Measurements from ENCODE around the gene KLF9.

The KLF9 gene
- 63.5 to 201 (median 92.6) reads per million in 3 experiments for total RNA-seq

GRCh38 chr9:70413799-70414775, at the start of gene KLF9:
Gene KLF9, minus strand, starts transcription at chr9:70414657. Its CDS starts 1,294 bp downstream, at chr9:70413363.
- peak; percentile 97 for DNase-seq

GRCh38 chr9:70463877-70464276, 49.4 kb upstream of the KLF9 start:
- no peak for DNase-seq

- no peak for DNase-seq
Measured at GRCh38 chr9:70462300-70462699, 47.8 kb upstream of the KLF9 start.

- no peak for DNase-seq
Measured at GRCh38 chr9:70457235-70457634, 42.8 kb upstream of the KLF9 start.

- no peak for DNase-seq
Measured at GRCh38 chr9:70455993-70456704, 41.7 kb upstream of the KLF9 start.

GRCh38 chr9:70452365-70452764, 37.9 kb upstream of the KLF9 start:
- DNase-seq, result no peak

GRCh38 chr9:70451765-70452164, 37.3 kb upstream of the KLF9 start:
- no peak for DNase-seq

- DNase-seq, result no peak
Measured at GRCh38 chr9:70450738-70451137, 36.3 kb upstream of the KLF9 start.

GRCh38 chr9:70449461-70449860, 35.0 kb upstream of the KLF9 start:
- DNase-seq, result no peak

GRCh38 chr9:70448919-70449318, 34.5 kb upstream of the KLF9 start:
- no peak for DNase-seq

GRCh38 chr9:70444904-70445303, 30.4 kb upstream of the KLF9 start:
- no peak for DNase-seq

- no peak for DNase-seq
Measured at GRCh38 chr9:70442328-70442848, 27.9 kb upstream of the KLF9 start.

- no peak for DNase-seq
Measured at GRCh38 chr9:70441622-70442021, 27.2 kb upstream of the KLF9 start.

- DNase-seq, result no peak
Measured at GRCh38 chr9:70439991-70440706, 25.7 kb upstream of the KLF9 start.

- no peak for DNase-seq
Measured at GRCh38 chr9:70438341-70438928, 24.0 kb upstream of the KLF9 start.

- no peak for DNase-seq
Measured at GRCh38 chr9:70435948-70436347, 21.5 kb upstream of the KLF9 start.

GRCh38 chr9:70429899-70430298, 15.4 kb upstream of the KLF9 start:
- no peak for DNase-seq

GRCh38 chr9:70428781-70429180, 14.3 kb upstream of the KLF9 start:
- DNase-seq, result no peak

- DNase-seq, result no peak
Measured at GRCh38 chr9:70427161-70427945, 12.9 kb upstream of the KLF9 start.

GRCh38 chr9:70425192-70425591, 10.7 kb upstream of the KLF9 start:
- no peak for DNase-seq

GRCh38 chr9:70422371-70423043, 8.1 kb upstream of the KLF9 start:
- DNase-seq, result no peak
